Activated naive CD4-positive, alpha-beta T cell treated with anti-CD3 and anti-CD28 coated beads, Interleukin-2, amount 50 U/mL, for 24 hours (primary cell): Measurements from ENCODE around the gene CRTC2.
A peak's percentile ranks its signal among the peaks of the same experiment; 100 is the strongest.
"Not testable (repeated sequence)": the region's sequence is repeated elsewhere in the genome, so short reads cannot be mapped to it uniquely, and the experiment has no call there.

Experiments
- H3K27ac Mint-ChIP-seq: one replicate; pipeline ENCODE4 v1.8.0; 2021; ENCODE audit warnings: mild to moderate bottlenecking, mixed read lengths
- H3K27me3 Mint-ChIP-seq: one replicate; pipeline ENCODE4 v1.8.0; 2021; ENCODE audit warnings: mixed read lengths
- H3K36me3 Mint-ChIP-seq: one replicate; pipeline ENCODE4 v1.8.0; 2021; ENCODE audit warnings: mixed read lengths
- H3K4me1 Mint-ChIP-seq: one replicate; pipeline ENCODE4 v1.8.0; 2021; ENCODE audit warnings: mixed read lengths
- H3K4me3 Mint-ChIP-seq: one replicate; pipeline ENCODE4 v1.8.0; 2021; ENCODE audit warnings: mild to moderate bottlenecking, mixed read lengths
- H3K9me3 Mint-ChIP-seq: one replicate; pipeline ENCODE4 v1.8.0; 2021; ENCODE audit warnings: mixed read lengths

Gene CRTC2

GRCh38 chr1:153929981-153930948 lies 28.1 kb downstream of the CRTC2 start:
- Mint-ChIP-seq H3K4me1 (peaks cover 12% of the 10 kb centered on the region), H3K9me3 (no peaks in the 10 kb centered on the region), H3K27me3 (no peaks in the 10 kb centered on the region), H3K36me3 (no peaks in the 10 kb centered on the region), H3K4me3 (no peak overlapping the region), H3K27ac (peak overlapping the region; percentile 23)

- Mint-ChIP-seq H3K27me3 (no peaks in the 10 kb centered on the region), H3K36me3 (no peaks in the 10 kb centered on the region), H3K9me3 (no peaks in the 10 kb centered on the region), H3K4me3 (no peak overlapping the region), H3K27ac (no peak overlapping the region), H3K4me1 (peaks cover 12% of the 10 kb centered on the region)
Measured at GRCh38 chr1:153929426-153929825, 29.0 kb downstream of the CRTC2 start.

GRCh38 chr1:153928791-153929341 lies 29.5 kb downstream of the CRTC2 start:
- no peaks in the 10 kb centered on the region for H3K27me3 Mint-ChIP-seq
- no peaks in the 10 kb centered on the region for H3K9me3 Mint-ChIP-seq
- peak overlapping the region; percentile 37 for H3K27ac Mint-ChIP-seq
- H3K4me3 Mint-ChIP-seq: no peak overlapping the region
- H3K36me3 Mint-ChIP-seq: no peaks in the 10 kb centered on the region
- peaks cover 13% of the 10 kb centered on the region for H3K4me1 Mint-ChIP-seq

- Mint-ChIP-seq H3K27ac (peak overlapping the region; percentile 37), H3K9me3 (no peaks in the 10 kb centered on the region), H3K4me3 (no peak overlapping the region), H3K4me1 (peaks cover 16% of the 10 kb centered on the region), H3K27me3 (no peaks in the 10 kb centered on the region), H3K36me3 (no peaks in the 10 kb centered on the region)
Measured at GRCh38 chr1:153928245-153928644, 30.2 kb downstream of the CRTC2 start.

GRCh38 chr1:153926405-153926804 lies 32.0 kb downstream of the CRTC2 start:
- peaks cover 19% of the 10 kb centered on the region for H3K4me1 Mint-ChIP-seq
- H3K4me3 Mint-ChIP-seq: no peak overlapping the region
- peak overlapping the region; percentile 8 for H3K27ac Mint-ChIP-seq
- no peaks in the 10 kb centered on the region for H3K9me3 Mint-ChIP-seq
- H3K36me3 Mint-ChIP-seq: no peaks in the 10 kb centered on the region
- no peaks in the 10 kb centered on the region for H3K27me3 Mint-ChIP-seq

GRCh38 chr1:153922972-153923925 lies 35.2 kb downstream of the CRTC2 start, which contains the start of gene GATAD2B:
TSS of gene GATAD2B (minus strand) at chr1:153922972. CDS start at chr1:153828347, 94,625 bp downstream.
- H3K36me3 Mint-ChIP-seq: no peaks in the 10 kb centered on the region
- no peaks in the 10 kb centered on the region for H3K9me3 Mint-ChIP-seq
- H3K4me1 Mint-ChIP-seq: peaks cover 41% of the 10 kb centered on the region
- H3K4me3 Mint-ChIP-seq: peak within 1 kb of the TSS; percentile 91
- no peaks in the 10 kb centered on the region for H3K27me3 Mint-ChIP-seq
- peak within 1 kb of the TSS; percentile 96 for H3K27ac Mint-ChIP-seq

- Mint-ChIP-seq H3K9me3 (no peaks in the 10 kb centered on the region), H3K4me1 (peaks cover 46% of the 10 kb centered on the region), H3K27ac (peak overlapping the region; percentile 96), H3K36me3 (peaks cover 3% of the 10 kb centered on the region), H3K4me3 (peak overlapping the region; percentile 91), H3K27me3 (no peaks in the 10 kb centered on the region)
Measured at GRCh38 chr1:153922076-153922971, 36.1 kb downstream of the CRTC2 start.

GRCh38 chr1:153921803-153922075 lies 36.7 kb downstream of the CRTC2 start:
- H3K27me3 Mint-ChIP-seq: no peaks in the 10 kb centered on the region
- H3K4me1 Mint-ChIP-seq: peaks cover 46% of the 10 kb centered on the region
- H3K9me3 Mint-ChIP-seq: no peaks in the 10 kb centered on the region
- peaks cover 3% of the 10 kb centered on the region for H3K36me3 Mint-ChIP-seq
- peak overlapping the region; percentile 76 for H3K27ac Mint-ChIP-seq
- H3K4me3 Mint-ChIP-seq: peak overlapping the region; percentile 91

GRCh38 chr1:153921080-153921802 lies 37.2 kb downstream of the CRTC2 start:
- Mint-ChIP-seq H3K36me3 (peaks cover 4% of the 10 kb centered on the region), H3K4me3 (peak overlapping the region; percentile 91), H3K4me1 (peaks cover 49% of the 10 kb centered on the region), H3K27ac (peak overlapping the region; percentile 81), H3K9me3 (no peaks in the 10 kb centered on the region), H3K27me3 (no peaks in the 10 kb centered on the region)

- Mint-ChIP-seq H3K4me3 (peak overlapping the region; percentile 91), H3K27me3 (no peaks in the 10 kb centered on the region), H3K4me1 (peaks cover 58% of the 10 kb centered on the region), H3K9me3 (no peaks in the 10 kb centered on the region), H3K27ac (peak overlapping the region; percentile 92), H3K36me3 (peaks cover 4% of the 10 kb centered on the region)
Measured at GRCh38 chr1:153919876-153920852, 38.2 kb downstream of the CRTC2 start.

GRCh38 chr1:153916297-153916696 lies 42.1 kb downstream of the CRTC2 start:
- Mint-ChIP-seq H3K9me3 (no peaks in the 10 kb centered on the region), H3K4me1 (peaks cover 67% of the 10 kb centered on the region), H3K36me3 (peaks cover 7% of the 10 kb centered on the region), H3K4me3 (no peak overlapping the region), H3K27me3 (no peaks in the 10 kb centered on the region), H3K27ac (peak overlapping the region; percentile 7)

- Mint-ChIP-seq H3K27me3 (no peaks in the 10 kb centered on the region), H3K27ac (peak overlapping the region; percentile 1), H3K4me3 (peak overlapping the region; percentile 9), H3K4me1 (peaks cover 36% of the 10 kb centered on the region), H3K36me3 (peaks cover 8% of the 10 kb centered on the region), H3K9me3 (no peaks in the 10 kb centered on the region)
Measured at GRCh38 chr1:153912349-153912748, 46.1 kb downstream of the CRTC2 start.

GRCh38 chr1:153910560-153910959 lies 47.9 kb downstream of the CRTC2 start:
- not testable (repeated sequence) for H3K9me3 Mint-ChIP-seq, H3K27me3 Mint-ChIP-seq, H3K27ac Mint-ChIP-seq, H3K4me3 Mint-ChIP-seq
- peaks cover 15% of the 10 kb centered on the region for H3K36me3 Mint-ChIP-seq
- peaks cover 40% of the 10 kb centered on the region for H3K4me1 Mint-ChIP-seq
